Loucy (cell line): ENCODE data around the gene TRAF6.

Experiments used
- CTCF ChIP-seq: fragments of 200-600 bp; sonication (generic); conservative IDR thresholded peaks from 2 replicates; pipeline ENCODE4 v1.5.1; 2014; ENCODE audit warnings: mild to moderate bottlenecking, antibody characterized with exemption, low read length
- EZH2phosphoT487 ChIP-seq: fragments of 200-600 bp; IDR thresholded peaks from 2 replicates; pipeline ENCODE4 v1.6.1; 2018; ENCODE audit warnings: antibody characterized with exemption, mild to moderate bottlenecking, moderate library complexity, borderline replicate concordance

- no peak for TF ChIP-seq EZH2phosphoT487
- TF ChIP-seq CTCF = no peak
Observed at GRCh38 chr11:36437413-36437812, 72.7 kb downstream of the TRAF6 start.
